ENCODE data around the gene ABHD1. TPM values are rescaled to one million over a fixed set of nuclear protein-coding genes. Genes with fewer than 3 reads are reported as not detected.

Gene ABHD1
- total RNA-seq, 1 experiment from 2014 or later: not detected

GRCh38 chr2:27092696-27093429, 30.8 kb upstream of the ABHD1 start:
- no peaks in the 10 kb centered on the region for H3K36me3 ChIP-seq
- H3K27me3 ChIP-seq (replicated peaks): no peaks in the 10 kb centered on the region
- H3K4me3 ChIP-seq: no peak overlapping the region
- H3K27ac ChIP-seq: no peak overlapping the region
- DNase-seq (ENCODE audit: low read depth in 1 of 2, low spot score in 2 of 2): no peak
- H3K9me3 ChIP-seq (replicated peaks): no peaks in the 10 kb centered on the region
- H3K4me1 ChIP-seq (replicated peaks): peaks cover 4% of the 10 kb centered on the region

GRCh38 chr2:27093430-27094352, 29.9 kb upstream of the ABHD1 start:
- Histone ChIP-seq H3K4me1 (replicated peaks) (peaks cover 4% of the 10 kb centered on the region), H3K4me3 (no peak overlapping the region), H3K27ac (no peak overlapping the region), H3K36me3 (no peaks in the 10 kb centered on the region), H3K9me3 (replicated peaks) (no peaks in the 10 kb centered on the region), H3K27me3 (replicated peaks) (no peaks in the 10 kb centered on the region)
- no peak for DNase-seq (ENCODE audit: low read depth in 1 of 2, low spot score in 2 of 2)

GRCh38 chr2:27094353-27094984, 29.1 kb upstream of the ABHD1 start:
- Histone ChIP-seq H3K9me3 (replicated peaks) (no peaks in the 10 kb centered on the region), H3K36me3 (no peaks in the 10 kb centered on the region), H3K4me1 (replicated peaks) (peaks cover 4% of the 10 kb centered on the region), H3K4me3 (no peak overlapping the region), H3K27me3 (replicated peaks) (no peaks in the 10 kb centered on the region), H3K27ac (no peak overlapping the region)
- no peak for DNase-seq (ENCODE audit: low read depth in 1 of 2, low spot score in 2 of 2)

- H3K4me3 ChIP-seq: no peak overlapping the region
- peaks cover 4% of the 10 kb centered on the region for H3K4me1 ChIP-seq (replicated peaks)
- no peaks in the 10 kb centered on the region for H3K36me3 ChIP-seq
- H3K9me3 ChIP-seq (replicated peaks): no peaks in the 10 kb centered on the region
- H3K27me3 ChIP-seq (replicated peaks): no peaks in the 10 kb centered on the region
- no peak for DNase-seq (ENCODE audit: low read depth in 1 of 2, low spot score in 2 of 2)
- no peak overlapping the region for H3K27ac ChIP-seq
Measured at GRCh38 chr2:27095427-27095744, 28.2 kb upstream of the ABHD1 start.

GRCh38 chr2:27095745-27096651, 27.6 kb upstream of the ABHD1 start:
- H3K9me3 ChIP-seq (replicated peaks): no peaks in the 10 kb centered on the region
- H3K4me1 ChIP-seq (replicated peaks): peaks cover 4% of the 10 kb centered on the region
- no peak for DNase-seq (ENCODE audit: low read depth in 1 of 2, low spot score in 2 of 2)
- H3K27ac ChIP-seq: no peak overlapping the region
- H3K4me3 ChIP-seq: no peak overlapping the region
- no peaks in the 10 kb centered on the region for H3K36me3 ChIP-seq
- H3K27me3 ChIP-seq (replicated peaks): no peaks in the 10 kb centered on the region

- H3K4me3 ChIP-seq: no peak overlapping the region
- no peaks in the 10 kb centered on the region for H3K27me3 ChIP-seq (replicated peaks)
- H3K36me3 ChIP-seq: no peaks in the 10 kb centered on the region
- no peak for DNase-seq (ENCODE audit: low read depth in 1 of 2, low spot score in 2 of 2)
- H3K4me1 ChIP-seq (replicated peaks): peaks cover 4% of the 10 kb centered on the region
- H3K9me3 ChIP-seq (replicated peaks): no peaks in the 10 kb centered on the region
- no peak overlapping the region for H3K27ac ChIP-seq
Measured at GRCh38 chr2:27096748-27097297, 26.8 kb upstream of the ABHD1 start.

GRCh38 chr2:27097341-27097740, 26.3 kb upstream of the ABHD1 start:
- Histone ChIP-seq H3K4me1 (replicated peaks) (peaks cover 4% of the 10 kb centered on the region), H3K36me3 (no peaks in the 10 kb centered on the region), H3K27ac (no peak overlapping the region), H3K4me3 (no peak overlapping the region), H3K27me3 (replicated peaks) (no peaks in the 10 kb centered on the region), H3K9me3 (replicated peaks) (no peaks in the 10 kb centered on the region)
- no peak for DNase-seq (ENCODE audit: low read depth in 1 of 2, low spot score in 2 of 2)

- H3K4me3 ChIP-seq: no peak overlapping the region
- DNase-seq (ENCODE audit: low read depth in 1 of 2, low spot score in 2 of 2): no peak
- H3K36me3 ChIP-seq: no peaks in the 10 kb centered on the region
- H3K9me3 ChIP-seq (replicated peaks): no peaks in the 10 kb centered on the region
- no peaks in the 10 kb centered on the region for H3K27me3 ChIP-seq (replicated peaks)
- peaks cover 4% of the 10 kb centered on the region for H3K4me1 ChIP-seq (replicated peaks)
- H3K27ac ChIP-seq: no peak overlapping the region
Measured at GRCh38 chr2:27099334-27099955, 24.2 kb upstream of the ABHD1 start.

GRCh38 chr2:27100036-27100435, 23.6 kb upstream of the ABHD1 start:
- Histone ChIP-seq H3K4me1 (replicated peaks) (peaks cover 4% of the 10 kb centered on the region), H3K27me3 (replicated peaks) (no peaks in the 10 kb centered on the region), H3K4me3 (no peak overlapping the region), H3K9me3 (replicated peaks) (no peaks in the 10 kb centered on the region), H3K27ac (no peak overlapping the region), H3K36me3 (no peaks in the 10 kb centered on the region)
- no peak for DNase-seq (ENCODE audit: low read depth in 1 of 2, low spot score in 2 of 2)

- Histone ChIP-seq H3K9me3 (replicated peaks) (no peaks in the 10 kb centered on the region; the same call in 1 of the 2 replicates), H3K4me3 (no peak overlapping the region), H3K27ac (no peak overlapping the region), H3K4me1 (replicated peaks) (no peaks in the 10 kb centered on the region), H3K27me3 (replicated peaks) (no peaks in the 10 kb centered on the region), H3K36me3 (no peaks in the 10 kb centered on the region)
- no peak for DNase-seq (ENCODE audit: low read depth in 1 of 2, low spot score in 2 of 2)
Measured at GRCh38 chr2:27102329-27102728, 21.3 kb upstream of the ABHD1 start.

GRCh38 chr2:27105981-27106380, 17.6 kb upstream of the ABHD1 start:
- no peak for DNase-seq (ENCODE audit: low read depth in 1 of 2, low spot score in 2 of 2)
- Histone ChIP-seq H3K27me3 (replicated peaks) (no peaks in the 10 kb centered on the region), H3K4me1 (replicated peaks) (no peaks in the 10 kb centered on the region), H3K4me3 (no peak overlapping the region), H3K36me3 (no peaks in the 10 kb centered on the region), H3K9me3 (replicated peaks) (no peaks in the 10 kb centered on the region; the same call in 1 of the 2 replicates), H3K27ac (no peak overlapping the region)

- no peak for DNase-seq (ENCODE audit: low read depth in 1 of 2, low spot score in 2 of 2)
- Histone ChIP-seq H3K36me3 (no peaks in the 10 kb centered on the region), H3K27ac (no peak overlapping the region), H3K9me3 (replicated peaks) (no peaks in the 10 kb centered on the region; the same call in 1 of the 2 replicates), H3K4me1 (replicated peaks) (no peaks in the 10 kb centered on the region), H3K4me3 (no peak overlapping the region), H3K27me3 (replicated peaks) (no peaks in the 10 kb centered on the region)
Measured at GRCh38 chr2:27108221-27108620, 15.4 kb upstream of the ABHD1 start.

Measured in SJSA1 (cell line).